ENCODE measurements around the gene JAML. TPM values are rescaled to one million over a fixed set of nuclear protein-coding genes. Genes with fewer than 3 reads are reported as not detected.
A peak's percentile ranks its signal among the peaks of the same experiment; 100 is the strongest.

JAML gene
- total RNA-seq, 2 experiments from 2014 or later, result 67.5 to 71.4 TPM

- peaks cover 39% of the 10 kb centered on the region for H3K27me3 Mint-ChIP-seq (ENCODE audit: low read depth)
- intact Hi-C loops (cut with micrococcal nuclease), result loop anchor here (5.0 kb wide), 1 partner anchor 459 kb away; the partner anchor contains the start of gene PHLDB1
- H3K4me1 Mint-ChIP-seq (ENCODE audit: low read depth), result peaks cover 3% of the 10 kb centered on the region
- no peaks in the 10 kb centered on the region for H3K36me3 Mint-ChIP-seq (ENCODE audit: low read depth)
- DNase-seq, result no peak
- H3K9me3 Mint-ChIP-seq, result no peaks in the 10 kb centered on the region
- H3K4me3 Mint-ChIP-seq, result no peak overlapping the region
- no peak overlapping the region for H3K27ac Mint-ChIP-seq
- CTCF ChIA-PET, result no interaction called here
Measured at GRCh38 chr11:118148240-118148639, 76.6 kb downstream of the JAML start.

DNA sequence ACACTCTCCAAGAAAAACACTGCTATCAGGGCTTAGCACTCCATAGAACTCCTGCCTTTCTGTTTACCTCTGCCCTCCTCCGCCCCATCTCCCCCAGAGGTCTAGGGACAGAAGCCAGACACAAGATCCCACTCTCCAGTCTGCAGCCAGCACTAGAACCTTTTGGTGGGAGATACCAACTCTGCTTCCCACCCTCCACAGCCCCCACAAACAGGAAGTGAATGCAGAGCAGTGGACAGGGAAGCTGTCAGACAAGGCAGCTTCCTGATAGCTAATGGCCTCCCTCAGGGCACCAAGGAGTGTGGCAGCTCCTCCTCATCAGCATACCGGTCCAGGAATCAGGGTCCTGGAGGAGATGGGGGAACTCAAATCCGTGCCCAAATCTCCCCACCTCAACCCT, 77.3 kb downstream of the JAML start:
- H3K9me3 Mint-ChIP-seq, result no peaks in the 10 kb centered on the region
- no peak overlapping the region for H3K4me3 Mint-ChIP-seq
- no peaks in the 10 kb centered on the region for H3K36me3 Mint-ChIP-seq (ENCODE audit: low read depth)
- peaks cover 3% of the 10 kb centered on the region for H3K4me1 Mint-ChIP-seq (ENCODE audit: low read depth)
- DNase-seq, result no peak
- intact Hi-C loops (cut with micrococcal nuclease), result loop anchor here (5.0 kb wide), 1 partner anchor 460 kb away; the partner anchor contains the start of gene PHLDB1
- CTCF ChIA-PET, result interaction anchor here (6.3 kb wide), 1 partner anchor 23 kb away, joined by 105 read pairs; no protein-coding TSS in a partner anchor
- H3K27me3 Mint-ChIP-seq (ENCODE audit: low read depth), result peaks cover 40% of the 10 kb centered on the region
- H3K27ac Mint-ChIP-seq, result no peak overlapping the region

DNA sequence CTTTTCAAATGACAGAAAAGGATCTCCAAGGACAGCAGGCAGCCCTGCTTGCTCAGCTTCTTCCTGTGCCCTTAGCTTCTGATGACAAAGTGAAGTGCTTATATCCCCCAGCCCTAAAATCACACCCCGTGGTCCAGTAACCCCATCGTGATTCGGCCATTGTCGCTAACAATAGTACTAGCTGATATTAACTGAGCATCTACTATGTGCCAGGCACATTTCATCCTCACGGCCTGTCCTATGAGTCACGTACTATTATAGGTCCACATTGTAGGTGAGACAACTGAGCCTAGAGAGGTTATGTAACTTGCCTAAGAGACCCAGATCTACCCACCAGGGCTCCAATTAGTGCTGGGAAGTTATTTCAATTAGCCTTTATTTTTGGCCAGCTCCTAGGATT, 78.3 kb downstream of the JAML start:
- intact Hi-C loops (cut with micrococcal nuclease), result loop anchor here (5.0 kb wide), 1 partner anchor 461 kb away; the partner anchor contains the start of gene PHLDB1
- Mint-ChIP-seq H3K4me1 (ENCODE audit: low read depth) (peaks cover 3% of the 10 kb centered on the region), H3K36me3 (ENCODE audit: low read depth) (no peaks in the 10 kb centered on the region), H3K9me3 (no peaks in the 10 kb centered on the region), H3K27me3 (ENCODE audit: low read depth) (peaks cover 43% of the 10 kb centered on the region), H3K27ac (no peak overlapping the region), H3K4me3 (peak overlapping the region; percentile 73)
- DNase-seq, result no peak
- CTCF ChIA-PET, result interaction anchor here (0.7 to 6.3 kb wide), 4 partner anchors 24 to 157 kb away, joined by 3 to 105 read pairs (median 3); no protein-coding TSS in a partner anchor

- H3K27ac Mint-ChIP-seq, result no peak overlapping the region
Measured at GRCh38 chr11:118145285-118146227, 79.3 kb downstream of the JAML start.

GRCh38 chr11:118144301-118145268, 80.2 kb downstream of the JAML start:
- Mint-ChIP-seq H3K4me3 (no peak overlapping the region), H3K4me1 (ENCODE audit: low read depth) (peaks cover 3% of the 10 kb centered on the region), H3K27me3 (ENCODE audit: low read depth) (peaks cover 42% of the 10 kb centered on the region), H3K36me3 (ENCODE audit: low read depth) (no peaks in the 10 kb centered on the region), H3K9me3 (no peaks in the 10 kb centered on the region), H3K27ac (no peak overlapping the region)
- CTCF ChIA-PET, result interaction anchor here (0.7 to 6.3 kb wide), 17 partner anchors 8 to 425 kb away, joined by 3 to 105 read pairs (median 4); partner anchors contain the start of genes MPZL2 and SCN4B
- intact Hi-C loops (cut with micrococcal nuclease), result loop anchor here (1.0 to 5.0 kb wide), 9 partner anchors 27 to 515 kb away; partner anchors contain the start of genes ATP5MG, PHLDB1 and UBE4A
- no peak for DNase-seq

More at GRCh38 chr11:118145285-118146227, 79.3 kb downstream of the JAML start:
- peaks cover 40% of the 10 kb centered on the region for H3K27me3 Mint-ChIP-seq (ENCODE audit: low read depth)
- peak overlapping the region; percentile 77 for H3K4me3 Mint-ChIP-seq
- CTCF ChIA-PET, result interaction anchor here (0.7 to 6.3 kb wide), 16 partner anchors 12 to 424 kb away, joined by 3 to 105 read pairs (median 3); partner anchors contain the start of gene MPZL2
- H3K4me1 Mint-ChIP-seq (ENCODE audit: low read depth), result peaks cover 3% of the 10 kb centered on the region
- H3K36me3 Mint-ChIP-seq (ENCODE audit: low read depth), result no peaks in the 10 kb centered on the region
- intact Hi-C loops (cut with micrococcal nuclease), result loop anchor here (1.0 to 5.0 kb wide), 9 partner anchors 26 to 514 kb away; partner anchors contain the start of genes ATP5MG, PHLDB1 and UBE4A
- DNase-seq, result peak; percentile 96
- H3K9me3 Mint-ChIP-seq, result no peaks in the 10 kb centered on the region

Other genes starting within 250 kb of the JAML start
- gene IL10RA, start 238.6 kb downstream of the JAML start, total RNA-seq, result 10 to 100 TPM; 11.3 to 16.1 TPM
- not detected for gene TMPRSS4, start 147.9 kb downstream of the JAML start, total RNA-seq
- not detected for gene SMIM35, start 138.0 kb downstream of the JAML start, total RNA-seq
- under 1 TPM; 0.07 to 0.12 TPM for gene SCN4B, start 72.2 kb downstream of the JAML start, total RNA-seq
- gene SCN2B, start 48.4 kb downstream of the JAML start, total RNA-seq, result not detected
- 10 to 100 TPM; 29.3 to 30.5 TPM for gene MPZL3, start 27.4 kb upstream of the JAML start, total RNA-seq
- gene MPZL2, start 39.3 kb upstream of the JAML start, total RNA-seq, result 10 to 100 TPM; 25.3 to 28.4 TPM
- 100 to 1,000 TPM; 377 to 415 TPM for gene CD3E, start 79.7 kb upstream of the JAML start, total RNA-seq
- 100 to 1,000 TPM; 259 to 285 TPM for gene CD3D, start 117.7 kb upstream of the JAML start, total RNA-seq
- gene CD3G, start 119.3 kb upstream of the JAML start, total RNA-seq, result 100 to 1,000 TPM; 103 to 106 TPM
- gene UBE4A, start 134.6 kb upstream of the JAML start, total RNA-seq, result 10 to 100 TPM; 35.3 to 35.7 TPM
- gene ATP5MG, start 176.6 kb upstream of the JAML start, total RNA-seq, result 100 to 1,000 TPM; 279 to 284 TPM
- gene KMT2A, start 211.5 kb upstream of the JAML start, total RNA-seq, result 10 to 100 TPM; 68.4 to 68.5 TPM

Measured in activated naive CD4-positive, alpha-beta T cell treated with anti-CD3 and anti-CD28 coated beads for 36 hours (primary cell).